GM18867 (cell line): ENCODE data around the gene ATP5ME.
"Not testable (repeated sequence)": the region's sequence is repeated elsewhere in the genome, so short reads cannot be mapped to it uniquely, and the experiment has no call there.

Experiments
- ATAC-seq: cut with Tn5 transposase; IDR thresholded peaks from one replicate; pipeline ENCODE4 v1.9.1; 2021; ENCODE audit warnings: mild to moderate bottlenecking, moderate library complexity; ENCODE audit not compliant: unreplicated experiment

ATP5ME gene

GRCh38 chr4:674172-675035 is at the start of gene ATP5ME, which contains the start of gene MYL5:
TSS of gene ATP5ME (minus strand) at chr4:674276. CDS start at chr4:674247, 29 bp downstream.
TSS of gene MYL5 (plus strand) at chr4:674542. CDS start at chr4:678027, 3,485 bp downstream.
- ATAC-seq: peak; percentile 83

GRCh38 chr4:722851-723360 is 48.8 kb upstream of the ATP5ME start:
- no peak for ATAC-seq

- ATAC-seq: no peak
Observed at GRCh38 chr4:722169-722725, 48.2 kb upstream of the ATP5ME start.

- ATAC-seq: no peak
Observed at GRCh38 chr4:721261-722168, 47.4 kb upstream of the ATP5ME start.

GRCh38 chr4:720111-720860 is 46.2 kb upstream of the ATP5ME start:
- no peak for ATAC-seq

- no peak for ATAC-seq
Observed at GRCh38 chr4:718460-718859, 44.4 kb upstream of the ATP5ME start.

- ATAC-seq: no peak
Observed at GRCh38 chr4:717601-718320, 43.7 kb upstream of the ATP5ME start.

- ATAC-seq: no peak
Observed at GRCh38 chr4:714087-714486, 40.0 kb upstream of the ATP5ME start.

GRCh38 chr4:712916-713632 is 39.0 kb upstream of the ATP5ME start:
- no peak for ATAC-seq

- no peak for ATAC-seq
Observed at GRCh38 chr4:712093-712492, 38.0 kb upstream of the ATP5ME start.

GRCh38 chr4:710916-711315 is 36.8 kb upstream of the ATP5ME start:
- ATAC-seq: no peak

GRCh38 chr4:710116-710515 is 36.0 kb upstream of the ATP5ME start:
- no peak for ATAC-seq

- ATAC-seq: no peak
Observed at GRCh38 chr4:709348-709747, 35.3 kb upstream of the ATP5ME start.

GRCh38 chr4:708631-708933 is 34.5 kb upstream of the ATP5ME start:
- ATAC-seq: no peak

GRCh38 chr4:707929-708630 is 34.0 kb upstream of the ATP5ME start:
- ATAC-seq: no peak

- no peak for ATAC-seq
Observed at GRCh38 chr4:706834-707598, 32.9 kb upstream of the ATP5ME start.

GRCh38 chr4:706083-706633 is 32.1 kb upstream of the ATP5ME start:
- ATAC-seq: not testable (repeated sequence)
